HG03103 (cell line): Measurements from ENCODE around the gene RNF212.
"Not testable (repeated sequence)": the region's sequence is repeated elsewhere in the genome, so short reads cannot be mapped to it uniquely, and the experiment has no call there.

ENCODE experiments used
- ATAC-seq: cut with Tn5 transposase; IDR thresholded peaks from one replicate; pipeline ENCODE4 v1.9.1; 2021; ENCODE audit warnings: low read depth; ENCODE audit not compliant: unreplicated experiment

The RNF212 gene

GRCh38 chr4:1113311-1114009 is at the start of gene RNF212:
RNF212 (minus strand) TSS chr4:1113564; CDS start chr4:1113464, 100 bp downstream.
- no peak for ATAC-seq

GRCh38 chr4:1160351-1160750 is 47.0 kb upstream of the RNF212 start:
- ATAC-seq: no peak

GRCh38 chr4:1156069-1156468 is 42.7 kb upstream of the RNF212 start:
- no peak for ATAC-seq

GRCh38 chr4:1155314-1155713 is 42.0 kb upstream of the RNF212 start:
- no peak for ATAC-seq

GRCh38 chr4:1154523-1155182 is 41.3 kb upstream of the RNF212 start:
- no peak for ATAC-seq

GRCh38 chr4:1154126-1154522 is 40.8 kb upstream of the RNF212 start:
- ATAC-seq: no peak

- ATAC-seq: no peak
Observed at GRCh38 chr4:1153567-1154090, 40.3 kb upstream of the RNF212 start.

- no peak for ATAC-seq
Observed at GRCh38 chr4:1152290-1152689, 38.9 kb upstream of the RNF212 start.

GRCh38 chr4:1151541-1151940 is 38.2 kb upstream of the RNF212 start:
- ATAC-seq: no peak

GRCh38 chr4:1150875-1151274 is 37.5 kb upstream of the RNF212 start:
- no peak for ATAC-seq

GRCh38 chr4:1139860-1140259 is 26.5 kb upstream of the RNF212 start:
- ATAC-seq: no peak

- no peak for ATAC-seq
Observed at GRCh38 chr4:1137850-1138249, 24.5 kb upstream of the RNF212 start.

GRCh38 chr4:1137063-1137776 is 23.9 kb upstream of the RNF212 start:
- ATAC-seq: no peak

GRCh38 chr4:1136048-1136447 is 22.7 kb upstream of the RNF212 start:
- no peak for ATAC-seq

- no peak for ATAC-seq
Observed at GRCh38 chr4:1133033-1133432, 19.7 kb upstream of the RNF212 start.

- no peak for ATAC-seq
Observed at GRCh38 chr4:1130316-1131186, 17.2 kb upstream of the RNF212 start.

- ATAC-seq: no peak
Observed at GRCh38 chr4:1126506-1126905, 13.1 kb upstream of the RNF212 start.

GRCh38 chr4:1125466-1125865 is 12.1 kb upstream of the RNF212 start:
- not testable (repeated sequence) for ATAC-seq

- ATAC-seq: no peak
Observed at GRCh38 chr4:1124818-1125217, 11.5 kb upstream of the RNF212 start.

- no peak for ATAC-seq
Observed at GRCh38 chr4:1122505-1122904, 9.1 kb upstream of the RNF212 start.
